GM12878 (cell line): Measurements from ENCODE around the gene NPS. TPM values are rescaled to one million over a fixed set of nuclear protein-coding genes. Genes with fewer than 3 reads are reported as not detected.

Source experiments
- ATAC-seq: fragments of 200-7000 bp; cut with Tn5 transposase; 3 replicates; pipeline ENCODE4 v1.9.1; 2020; ENCODE audit warnings: mild to moderate bottlenecking, moderate library complexity
- BruUV-seq: library from RNA; stranded (reverse); fragments of 400-500 nt; replicated peaks from 2 replicates; lab custom pipeline; 2021; lab: Mats Ljungman, UMichigan
- CTCF ChIA-PET: fragments of 300-600 bp; sonication (Branson Sonifier 250); formaldehyde crosslinking; extraction: SDS; loops from one replicate; lab custom pipeline; 2021; ENCODE audit warnings: inconsistent platforms; lab: Yijun Ruan, JAX
- POLR2A ChIA-PET: fragments of 350-600 bp; formaldehyde crosslinking; extraction: SDS; loops from one replicate; lab custom pipeline; 2021; ENCODE audit warnings: inconsistent platforms; lab: Charles Lee
- RAD21 ChIA-PET: fragments of 300-600 bp; sonication (Branson Sonifier 250); formaldehyde crosslinking; loops from one replicate; lab custom pipeline; 2023; ENCODE audit warnings: antibody characterized with exemption; ENCODE audit not compliant: unreplicated experiment; lab: Charles Lee
- SMC1A ChIA-PET: fragments of 300-600 bp; sonication (Branson Sonifier 250); formaldehyde crosslinking; loops from one replicate; lab custom pipeline; 2023; ENCODE audit not compliant: unreplicated experiment, uncharacterized antibody; lab: Charles Lee
- DNase-seq: peaks from one replicate; pipeline ENCODE4 v3.0.0-alpha.2; 2011; ENCODE audit warnings: low read depth, low spot score
- FAIRE-seq: peaks from 3 replicates; lab custom pipeline; 2011; peaks lifted over from hg19 to GRCh38; lab: Jason Lieb, UNC
- H2AFZ ChIP-seq: 2 replicates; pipeline ENCODE4 v1.6.0; 2011; ENCODE audit warnings: low read depth, low read length, control low read depth; ENCODE audit not compliant: control insufficient read depth
- H3K27ac ChIP-seq: 2 replicates; pipeline ENCODE4 v1.5.1; 2011; ENCODE audit warnings: control low read depth; ENCODE audit not compliant: control insufficient read depth, insufficient read depth
- H3K27me3 ChIP-seq, 2 experiments: replicated peaks in 1 of 2; 2 replicates each; pipeline versions ENCODE4 v1.6.0 to v1.6.1; 2011; ENCODE audit warnings: low read length in 1 of 2; ENCODE audit not compliant: control insufficient read depth in 2 of 2, insufficient read depth in 2 of 2
- H3K36me3 ChIP-seq, 2 experiments: 2 replicates each; pipeline ENCODE4 v1.5.1; 2011; ENCODE audit warnings: low read length in 1 of 2; ENCODE audit not compliant: control insufficient read depth in 2 of 2, insufficient read depth in 2 of 2
- H3K4me1 ChIP-seq: 2 replicates; pipeline ENCODE4 v1.6.1; 2011; ENCODE audit warnings: mild to moderate bottlenecking, low read length, moderate library complexity, mixed read lengths; ENCODE audit not compliant: control insufficient read depth, insufficient read depth
- H3K4me2 ChIP-seq: 2 replicates; pipeline ENCODE4 v1.6.0; 2011; ENCODE audit warnings: control low read depth; ENCODE audit not compliant: control insufficient read depth, insufficient read depth
- H3K4me3 ChIP-seq: fragments of 200-600 bp; sonication (generic); 2 replicates; pipeline ENCODE4 v1.5.1; 2016
- H3K79me2 ChIP-seq: 2 replicates; pipeline ENCODE4 v1.6.0; 2011; ENCODE audit warnings: low read length; ENCODE audit not compliant: control insufficient read depth, insufficient read depth
- H3K9ac ChIP-seq: 2 replicates; pipeline ENCODE4 v1.8.0; 2011; ENCODE audit warnings: low read length, control low read depth, mixed read lengths; ENCODE audit not compliant: control insufficient read depth, insufficient read depth
- H3K9me3 ChIP-seq: replicated peaks from 3 replicates; pipeline ENCODE4 v1.5.1; 2011; ENCODE audit warnings: mild to moderate bottlenecking, low read length; ENCODE audit not compliant: control insufficient read depth, insufficient read depth
- H4K20me1 ChIP-seq: 2 replicates; pipeline ENCODE4 v1.6.0; 2011; ENCODE audit not compliant: control insufficient read depth, insufficient read depth
- CHD4 ChIP-seq: fragments of 200-600 bp; sonication (generic); IDR thresholded peaks from 2 replicates; pipeline ENCODE4 v1.6.1; 2016; ENCODE audit warnings: mild to moderate bottlenecking
- CTCF ChIP-seq, 3 experiments: IDR thresholded peaks in 2 of 3; conservative IDR thresholded peaks in 1 of 3; 2 replicates each; pipeline ENCODE4 v1.5.1; 2011; ENCODE audit warnings: low read depth in 3 of 3, low read length in 3 of 3, mild to moderate bottlenecking in 3 of 3, control low read depth in 2 of 3, moderate library complexity in 2 of 3, inconsistent platforms in 1 of 3, mixed read lengths in 1 of 3; ENCODE audit not compliant: control insufficient read depth in 2 of 3, insufficient read depth in 1 of 3; ENCODE audit errors: extremely low read depth in 1 of 3
- DPF2 ChIP-seq: fragments of 450-650 bp; IDR thresholded peaks from 2 replicates; pipeline ENCODE4 v1.6.1; 2017; ENCODE audit warnings: mild to moderate bottlenecking
- EED ChIP-seq: sonication (generic); IDR thresholded peaks from 2 replicates; pipeline ENCODE4 v1.6.1; 2016; ENCODE audit warnings: antibody characterized with exemption, low read depth
- KLF5 ChIP-seq: fragments of 450-650 bp; IDR thresholded peaks from 2 replicates; pipeline ENCODE4 v1.6.1; 2014; ENCODE audit warnings: mild to moderate bottlenecking; ENCODE audit not compliant: partially characterized antibody
- MEF2B ChIP-seq: fragments of 450-650 bp; IDR thresholded peaks from 2 replicates; pipeline ENCODE4 v1.6.1; 2018; ENCODE audit warnings: mild to moderate bottlenecking, moderate library complexity; ENCODE audit not compliant: partially characterized antibody, poor library complexity, severe bottlenecking
- MLLT1 ChIP-seq: fragments of 450-650 bp; IDR thresholded peaks from 2 replicates; pipeline ENCODE4 v1.6.1; 2016; ENCODE audit warnings: mild to moderate bottlenecking
- NFYB ChIP-seq: IDR thresholded peaks from 2 replicates; pipeline ENCODE4 v1.6.1; 2011; ENCODE audit warnings: low read depth, mild to moderate bottlenecking, low read length, improper control_type of control experiment, moderate library complexity; ENCODE audit not compliant: insufficient read depth
- SMAD5 ChIP-seq: IDR thresholded peaks from 2 replicates; pipeline ENCODE4 v1.6.1; 2016; ENCODE audit warnings: antibody characterized with exemption, low read depth
- SMARCA5 ChIP-seq: fragments of 450-650 bp; IDR thresholded peaks from 2 replicates; pipeline ENCODE4 v1.6.1; 2017; ENCODE audit warnings: mild to moderate bottlenecking
- SMC3 ChIP-seq: IDR thresholded peaks from 2 replicates; pipeline ENCODE4 v1.6.1; 2011; ENCODE audit warnings: low read length, improper control_type of control experiment, borderline replicate concordance
- TBL1XR1 ChIP-seq: IDR thresholded peaks from 2 replicates; pipeline ENCODE4 v1.6.1; 2012; ENCODE audit warnings: low read depth, low read length, improper control_type of control experiment
- WRNIP1 ChIP-seq: IDR thresholded peaks from 2 replicates; pipeline ENCODE4 v1.6.1; 2011; ENCODE audit warnings: low read depth, low read length, improper control_type of control experiment, borderline replicate concordance
- YBX1 ChIP-seq: fragments of 450-650 bp; IDR thresholded peaks from 2 replicates; pipeline ENCODE4 v1.6.1; 2016; ENCODE audit warnings: antibody characterized with exemption
- ZNF687 ChIP-seq: fragments of 450-650 bp; IDR thresholded peaks from 2 replicates; pipeline ENCODE4 v1.6.1; 2017; ENCODE audit warnings: mild to moderate bottlenecking, moderate library complexity
- WGBS: methylation state at CpG from one replicate; pipeline ENCODE4 v1.1.6; 2016; ENCODE audit warnings: low lambda C conversion rate; ENCODE audit not compliant: insufficient replicate concordance, insufficient coverage; ENCODE audit errors: missing lambda C conversion rate; 5-methylcytosine and 5-hydroxymethylcytosine counted together
- in situ Hi-C: fragments of 300-500 bp; cut with MboI; formaldehyde crosslinking; loops from 9 replicates; pipeline ENCODE4 v1.14.3; 2018; ENCODE audit warnings: mixed read lengths
- intact Hi-C: fragments of 100-400 bp; cut with micrococcal nuclease; formaldehyde crosslinking; loops from one replicate; pipeline ENCODE4 v1.14.2; 2022; ENCODE audit not compliant: unreplicated experiment
- polyA plus RNA-seq, 11 experiments: library from polyadenylated mRNA; depleted of rRNA in 4 of 11; unstranded in 6 of 11; stranded (reverse) in 5 of 11; fragments of >200 nt; fragmentation: Nextera tagmentation in 4 of 11; fragmentation: Illumina TruSeq in 1 of 11; extraction: Ambion mirVana in 4 of 11; extraction: Trizol in 1 of 11; gene quantifications; 1 replicate in 1 of 11; 2 replicates in 10 of 11; pipeline versions ENCODE4 v1.2.1 to v1.2.3, GENCODE V29; 2011 to 2016; ENCODE audit warnings: inconsistent platforms in 2 of 11, missing spikeins in 2 of 11, low read depth in 1 of 11
- total RNA-seq, 4 experiments: library from RNA; depleted of rRNA in 3 of 4; stranded (reverse); fragments of >200 nt in 3 of 4; fragmentation: Illumina TruSeq in 1 of 4; extraction: Trizol in 1 of 4; gene quantifications; 2 replicates each; pipeline versions ENCODE4 v1.2.1 to v1.2.3, GENCODE V29; 2013 to 2021

Gene NPS
- total and polyA plus RNA-seq, 10 of the 15 experiments (the other 5 are each of a cell fraction or from before 2014, with no cell fraction given), result not detected

DNA sequence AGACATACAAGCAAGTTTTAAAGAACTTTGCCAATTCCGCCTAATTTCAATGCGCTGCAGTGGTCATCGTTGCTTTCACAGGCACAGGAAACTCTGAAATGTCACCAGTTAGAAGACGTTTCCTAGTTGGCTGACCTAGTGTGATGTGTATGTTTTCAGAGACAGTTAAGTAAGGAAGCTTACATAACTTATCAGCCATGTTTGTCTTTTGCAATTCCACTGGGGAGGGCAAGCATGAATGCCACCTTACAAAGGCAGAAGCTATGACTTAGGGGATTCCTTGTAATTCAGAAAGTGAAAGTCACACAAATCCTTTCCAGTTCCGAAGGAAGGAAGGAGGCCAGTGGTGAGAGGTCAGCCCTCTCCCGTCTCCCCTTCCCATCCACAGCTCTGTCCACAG, 15.0 kb upstream of the NPS start:
- no TSS peak for BruUV-seq
- ChIA-PET SMC1A (no interaction called here), RAD21 (no interaction called here), POLR2A (no interaction called here), CTCF (no interaction called here)
- TF ChIP-seq WRNIP1 (no peak), EED (no peak), YBX1 (no peak), SMC3 (no peak), SMAD5 (no peak), KLF5 (no peak), SMARCA5 (no peak), TBL1XR1 (no peak), MLLT1 (no peak), NFYB (no peak), DPF2 (no peak), CTCF (IDR thresholded peaks at IDR 0.05 in 2 of 3, conservative IDR thresholded peaks at IDR 0.05 in 1 of 3; ENCODE audit: control insufficient read depth in 2 of 3, extremely low read depth in 1 of 3, insufficient read depth in 1 of 3, low read depth in 3 of 3, low read length in 3 of 3) (no peak), MEF2B (no peak), ZNF687 (no peak), CHD4 (no peak)
- WGBS, result 8% methylated on average over 6 of the region's 6 CpGs
- Histone ChIP-seq H3K27me3 (no peaks in the 10 kb centered on the region), H3K79me2 (no peaks in the 10 kb centered on the region), H4K20me1 (no peaks in the 10 kb centered on the region), H3K4me2 (no peak overlapping the region), H3K27ac (no peak overlapping the region), H3K4me1 (no peaks in the 10 kb centered on the region), H3K9me3 (no peaks in the 10 kb centered on the region), H2AFZ (no peak overlapping the region), H3K9ac (no peak overlapping the region), H3K36me3 (no peaks in the 10 kb centered on the region), H3K4me3 (no peak overlapping the region)
- DNase-seq (no peak), FAIRE-seq (no peak), ATAC-seq (no peak)
- intact Hi-C loops, result no loop called here
- in situ Hi-C loops, result no loop called here
